ENCODE results near the gene IKZF2. TPM values are rescaled to one million over a fixed set of nuclear protein-coding genes. Genes with fewer than 3 reads are reported as not detected.

Gene IKZF2
- total and polyA plus RNA-seq, 2 of the 4 experiments (the other 2 are of a cell fraction) = 2.1 to 25.5 TPM

DNA sequence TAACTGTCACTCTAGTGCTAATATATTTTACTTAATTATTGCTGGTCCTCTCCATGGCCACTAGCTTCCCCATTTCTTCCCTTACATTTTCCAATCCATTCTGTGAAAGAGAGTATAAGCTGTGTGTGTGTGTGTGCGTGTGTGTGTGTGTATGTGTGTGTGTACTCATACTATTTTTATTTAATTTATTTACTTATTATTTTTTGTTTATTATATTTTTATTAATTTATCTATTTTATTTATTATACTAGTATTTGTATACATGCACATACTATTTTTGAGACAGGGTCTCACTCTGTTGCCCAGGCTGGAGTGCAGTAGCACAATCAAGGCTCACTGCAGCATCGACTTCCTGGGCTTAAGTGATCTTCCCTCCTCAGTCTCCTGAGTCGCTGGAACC is 59.6 kb downstream of the IKZF2 start:
- TF ChIP-seq MAFK (IDR thresholded peaks at IDR 0.05; ENCODE audit: low read depth, low read length) (no peak), BHLHE40 (IDR thresholded peaks at IDR 0.05; ENCODE audit: low read depth, low read length) (no peak), MAZ (IDR thresholded peaks at IDR 0.05; ENCODE audit: borderline replicate concordance, low read depth, low read length) (no peak), CHD1 (IDR thresholded peaks at IDR 0.05; ENCODE audit: low read depth, low read length) (no peak), RAD21 (IDR thresholded peaks at IDR 0.05; ENCODE audit: low read length) (no peak), CEBPB (IDR thresholded peaks at IDR 0.05; ENCODE audit: low read depth, low read length) (no peak), POLR2A (IDR thresholded peaks at IDR 0.05; ENCODE audit: low read depth, low read length) (no peak)
- TF ChIP-seq, protein P1, sequence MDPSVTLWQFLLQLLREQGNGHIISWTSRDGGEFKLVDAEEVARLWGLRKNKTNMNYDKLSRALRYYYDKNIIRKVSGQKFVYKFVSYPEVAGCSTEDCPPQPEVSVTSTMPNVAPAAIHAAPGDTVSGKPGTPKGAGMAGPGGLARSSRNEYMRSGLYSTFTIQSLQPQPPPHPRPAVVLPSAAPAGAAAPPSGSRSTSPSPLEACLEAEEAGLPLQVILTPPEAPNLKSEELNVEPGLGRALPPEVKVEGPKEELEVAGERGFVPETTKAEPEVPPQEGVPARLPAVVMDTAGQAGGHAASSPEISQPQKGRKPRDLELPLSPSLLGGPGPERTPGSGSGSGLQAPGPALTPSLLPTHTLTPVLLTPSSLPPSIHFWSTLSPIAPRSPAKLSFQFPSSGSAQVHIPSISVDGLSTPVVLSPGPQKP (IDR thresholded peaks at IDR 0.05; ENCODE audit: borderline replicate concordance, low read depth, low read length) = no peak
- Histone ChIP-seq H4K91ac (ENCODE audit: insufficient read depth, low read depth, low read length) (no peak overlapping the region), H3K4ac (ENCODE audit: low read depth, low read length) (no peak overlapping the region), H3K4me3 (ENCODE audit: insufficient read depth, low read depth, low read length) (no peak overlapping the region), H2BK120ac (ENCODE audit: low read depth, low read length) (no peak overlapping the region), H2AFZ (replicated peaks; ENCODE audit: low read length, poor library complexity) (no peak overlapping the region), H4K20me1 (ENCODE audit: insufficient read depth, low read length) (no peaks in the 10 kb centered on the region), H3K27ac (ENCODE audit: insufficient read depth, low read length) (no peak overlapping the region), H2AK9ac (replicated peaks; ENCODE audit: low read depth, low read length, poor library complexity) (no peak overlapping the region), H2BK15ac (ENCODE audit: low read depth, low read length) (no peak overlapping the region), H3K14ac (replicated peaks; ENCODE audit: low read depth, low read length) (no peak overlapping the region), H3K79me1 (ENCODE audit: low read depth in 1 of 2, low read length in 2 of 2) (peaks cover 3 to 8% of the 10 kb centered on the region in 2 experiments; a peak in 3 of 4 replicates), H3K18ac (ENCODE audit: low read depth, low read length) (no peak overlapping the region), H3K56ac (ENCODE audit: extremely low read depth, insufficient read depth, low read length) (no peak overlapping the region), H2BK5ac (ENCODE audit: low read depth, low read length, poor library complexity, severe bottlenecking) (peak overlapping the region; percentile 26), H3K9me1 (ENCODE audit: insufficient read depth, low read length) (peaks cover 3% of the 10 kb centered on the region; the same call in 1 of the 2 replicates), H3K4me2 (ENCODE audit: low read depth, low read length) (no peak overlapping the region), H4K8ac (ENCODE audit: low read depth in 2 of 2, low read length in 2 of 2) (no peak overlapping the region), H4K5ac (ENCODE audit: low read depth, low read length) (no peak overlapping the region), H2BK20ac (ENCODE audit: low read depth, low read length) (no peak overlapping the region), H3K27me3 (ENCODE audit: control insufficient read depth, insufficient read depth, low read length) (no peaks in the 10 kb centered on the region), H2AK5ac (ENCODE audit: low read depth, low read length) (no peak overlapping the region), H3K4me1 (ENCODE audit: control insufficient read depth, insufficient read depth, low read length) (peaks cover 4% of the 10 kb centered on the region), H3K9me3 (ENCODE audit: control insufficient read depth, insufficient read depth, low read length) (no peaks in the 10 kb centered on the region), H3K23ac (ENCODE audit: low read depth, low read length) (no peak overlapping the region), H3K36me3 (ENCODE audit: control insufficient read depth, insufficient read depth, low read length) (no peaks in the 10 kb centered on the region), H3K9ac (ENCODE audit: low read depth, low read length) (no peak overlapping the region)
- ATAC-seq (ENCODE audit: low read depth) (no peak), DNase-seq (no peak)
- no TSS peak for BruUV-seq (replicated peaks)
- intact Hi-C loops (cut with micrococcal nuclease) (no loop called here), dilution Hi-C loops (cut with HindIII; ENCODE audit: low sequenced_read_pairs, unreplicated experiment) (no loop called here), in situ Hi-C loops (cut with MboI; ENCODE audit: low sequenced_read_pairs) (no loop called here)
- no CpG with 5 or more reads among the region's 3 CpGs for WGBS, 2 experiments (ENCODE audit: extremely low coverage in 2 of 2, insufficient read length in 1 of 2)
- ChIA-PET CTCF (no interaction called here), POLR2A (ENCODE audit: unreplicated experiment) (no interaction called here)

All from IMR-90 (cell line).